ENCODE data around the gene STXBP5L. TPM values are rescaled to one million over a fixed set of nuclear protein-coding genes. Genes with fewer than 3 reads are reported as not detected.

The STXBP5L gene
- total RNA-seq, 1 donor from 2014 or later: not detected

DNA sequence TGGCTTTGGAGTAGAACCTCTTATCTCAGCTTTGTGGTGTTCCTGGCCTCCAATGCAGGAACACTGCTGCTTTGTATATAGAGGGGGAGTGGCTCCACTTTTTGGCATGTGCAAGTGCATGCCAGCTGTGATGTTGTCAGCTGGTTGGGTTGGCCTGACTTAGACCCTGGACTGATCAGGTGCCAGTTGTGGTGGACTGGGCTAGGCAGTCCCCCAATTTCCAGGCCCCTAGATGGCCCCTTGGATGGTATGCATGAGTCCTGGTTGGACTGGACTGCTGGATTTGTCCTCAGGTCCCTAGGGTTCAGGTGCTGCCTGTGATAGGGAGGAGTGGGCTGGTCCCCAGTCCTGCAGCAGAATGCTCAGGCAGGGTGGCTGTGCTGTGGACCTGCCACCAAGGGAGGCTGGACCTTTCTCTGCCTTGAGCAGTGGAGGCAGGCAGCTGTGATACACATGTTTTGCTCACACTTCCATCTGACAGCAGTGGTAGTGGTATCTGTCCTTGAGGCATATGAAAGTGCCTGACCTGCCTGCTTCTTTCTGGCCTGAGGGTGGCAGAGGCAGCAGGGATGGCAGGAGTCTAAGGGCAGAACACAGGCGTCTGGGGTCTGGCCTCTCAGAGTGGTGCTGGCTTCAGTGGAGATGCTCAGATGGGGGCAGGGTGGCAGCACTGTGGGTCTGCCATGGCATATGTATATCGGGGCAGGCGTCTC lies 74.8 kb downstream of the STXBP5L start:
- Histone ChIP-seq H3K27me3 (no peaks in the 10 kb centered on the region), H3K9me3 (no peaks in the 10 kb centered on the region), H3K4me3 (no peak overlapping the region), H3K36me3 (no peaks in the 10 kb centered on the region), H3K27ac (no peak overlapping the region), H3K4me1 (no peaks in the 10 kb centered on the region)
- peak; percentile 26 for ATAC-seq
- intact Hi-C loops (cut with DNase I): no loop called here
- DNase-seq: no peak
- TF ChIP-seq, protein P1, sequence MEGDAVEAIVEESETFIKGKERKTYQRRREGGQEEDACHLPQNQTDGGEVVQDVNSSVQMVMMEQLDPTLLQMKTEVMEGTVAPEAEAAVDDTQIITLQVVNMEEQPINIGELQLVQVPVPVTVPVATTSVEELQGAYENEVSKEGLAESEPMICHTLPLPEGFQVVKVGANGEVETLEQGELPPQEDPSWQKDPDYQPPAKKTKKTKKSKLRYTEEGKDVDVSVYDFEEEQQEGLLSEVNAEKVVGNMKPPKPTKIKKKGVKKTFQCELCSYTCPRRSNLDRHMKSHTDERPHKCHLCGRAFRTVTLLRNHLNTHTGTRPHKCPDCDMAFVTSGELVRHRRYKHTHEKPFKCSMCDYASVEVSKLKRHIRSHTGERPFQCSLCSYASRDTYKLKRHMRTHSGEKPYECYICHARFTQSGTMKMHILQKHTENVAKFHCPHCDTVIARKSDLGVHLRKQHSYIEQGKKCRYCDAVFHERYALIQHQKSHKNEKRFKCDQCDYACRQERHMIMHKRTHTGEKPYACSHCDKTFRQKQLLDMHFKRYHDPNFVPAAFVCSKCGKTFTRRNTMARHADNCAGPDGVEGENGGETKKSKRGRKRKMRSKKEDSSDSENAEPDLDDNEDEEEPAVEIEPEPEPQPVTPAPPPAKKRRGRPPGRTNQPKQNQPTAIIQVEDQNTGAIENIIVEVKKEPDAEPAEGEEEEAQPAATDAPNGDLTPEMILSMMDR (IDR thresholded peaks at IDR 0.05): no peak

DNA sequence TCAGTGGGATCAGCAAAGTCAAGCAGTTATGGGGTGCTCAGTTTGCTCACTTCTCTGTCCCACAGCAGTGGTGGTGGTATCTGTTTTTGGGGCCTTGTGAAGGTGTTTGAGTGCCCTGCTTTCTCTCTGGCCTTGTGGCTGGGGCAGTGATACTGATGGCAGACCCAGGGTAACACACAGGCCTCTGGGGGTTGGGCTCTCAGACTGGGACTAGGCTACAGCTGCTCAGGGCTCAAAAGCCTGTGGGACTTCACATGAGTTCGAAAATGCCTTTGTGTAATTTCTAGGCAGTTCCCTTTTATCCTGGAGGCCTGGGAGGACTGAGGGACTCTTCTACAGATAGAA lies 75.3 kb downstream of the STXBP5L start:
- no peaks in the 10 kb centered on the region for H3K9me3 ChIP-seq
- H3K27me3 ChIP-seq: no peaks in the 10 kb centered on the region
- DNase-seq: no peak
- no peaks in the 10 kb centered on the region for H3K4me1 ChIP-seq
- H3K27ac ChIP-seq: no peak overlapping the region
- TF ChIP-seq, protein P1 (IDR thresholded peaks at IDR 0.05): no peak
- H3K4me3 ChIP-seq: no peak overlapping the region
- H3K36me3 ChIP-seq: no peaks in the 10 kb centered on the region
- intact Hi-C loops (cut with DNase I): no loop called here
- ATAC-seq: peak; percentile 13

DNA sequence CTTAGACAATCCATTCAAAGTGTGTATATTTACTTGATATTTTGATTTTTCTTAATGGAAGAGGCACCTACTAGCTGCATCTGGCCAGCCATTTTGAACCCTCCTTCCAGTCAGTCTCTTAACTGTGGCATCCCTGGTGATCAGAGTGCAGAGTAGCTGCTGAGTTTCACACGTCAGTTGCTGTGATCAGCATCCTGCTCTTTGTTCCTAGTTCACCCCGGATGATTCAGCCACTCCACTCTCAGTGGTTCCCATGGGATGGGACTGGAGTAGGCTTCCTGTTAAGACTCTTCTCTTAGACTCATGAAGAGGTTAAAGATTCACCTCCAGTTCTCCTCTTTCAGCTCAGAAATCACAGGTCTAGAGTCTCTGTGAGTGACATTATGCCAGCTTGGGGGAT lies 75.8 kb downstream of the STXBP5L start:
- ATAC-seq (no peak), DNase-seq (no peak)
- Histone ChIP-seq H3K27me3 (no peaks in the 10 kb centered on the region), H3K4me1 (no peaks in the 10 kb centered on the region), H3K27ac (no peak overlapping the region), H3K36me3 (no peaks in the 10 kb centered on the region), H3K4me3 (no peak overlapping the region), H3K9me3 (no peaks in the 10 kb centered on the region)
- TF ChIP-seq, protein P1 (IDR thresholded peaks at IDR 0.05): no peak
- intact Hi-C loops (cut with DNase I): no loop called here

DNA sequence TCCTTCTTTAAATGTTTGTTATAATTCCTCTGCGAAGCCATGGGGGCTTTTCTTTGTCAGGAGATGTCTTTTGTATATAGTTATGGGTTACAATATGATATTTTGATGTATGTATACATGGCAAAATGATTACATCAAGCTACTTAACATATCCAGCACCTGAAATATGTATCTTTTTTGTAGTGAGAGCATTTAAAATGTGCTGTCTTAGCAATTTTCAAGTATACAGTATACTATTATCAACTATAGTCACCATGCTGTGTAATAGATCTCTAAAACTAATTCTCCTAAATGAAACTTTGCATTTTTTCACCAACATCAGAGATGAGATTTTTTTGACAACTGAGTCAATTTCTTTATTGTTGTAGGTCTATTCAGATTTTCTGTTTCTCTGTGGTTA lies 77.2 kb downstream of the STXBP5L start:
- Histone ChIP-seq H3K4me1 (no peaks in the 10 kb centered on the region), H3K36me3 (no peaks in the 10 kb centered on the region), H3K27ac (no peak overlapping the region), H3K4me3 (no peak overlapping the region), H3K9me3 (no peaks in the 10 kb centered on the region), H3K27me3 (no peaks in the 10 kb centered on the region)
- DNase-seq (no peak), ATAC-seq (no peak)
- intact Hi-C loops (cut with DNase I): no loop called here
- TF ChIP-seq, protein P1 (IDR thresholded peaks at IDR 0.05): no peak

DNA sequence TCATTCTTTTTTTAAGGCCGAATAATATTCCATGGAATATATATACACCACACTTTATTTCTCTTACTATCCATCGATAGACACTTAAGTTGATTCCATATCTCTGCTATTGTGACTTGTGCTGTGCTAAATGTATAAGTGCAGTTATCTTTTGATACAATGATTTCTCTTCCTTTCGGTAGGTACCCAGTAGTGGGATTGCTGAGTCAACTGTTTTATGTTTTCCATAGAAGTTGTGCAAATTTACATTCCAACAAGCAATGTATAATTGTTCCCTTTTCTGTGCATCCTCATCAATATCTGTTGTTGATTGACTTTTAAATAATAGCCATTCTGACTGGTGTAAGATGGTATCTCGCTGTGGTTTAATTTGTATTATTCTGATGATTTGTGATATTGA lies 81.0 kb downstream of the STXBP5L start:
- Histone ChIP-seq H3K4me3 (no peak overlapping the region), H3K27me3 (no peaks in the 10 kb centered on the region), H3K36me3 (no peaks in the 10 kb centered on the region), H3K9me3 (no peaks in the 10 kb centered on the region), H3K4me1 (no peaks in the 10 kb centered on the region), H3K27ac (no peak overlapping the region)
- intact Hi-C loops (cut with DNase I): no loop called here
- DNase-seq (no peak), ATAC-seq (no peak)
- TF ChIP-seq, protein P1 (IDR thresholded peaks at IDR 0.05): no peak

DNA sequence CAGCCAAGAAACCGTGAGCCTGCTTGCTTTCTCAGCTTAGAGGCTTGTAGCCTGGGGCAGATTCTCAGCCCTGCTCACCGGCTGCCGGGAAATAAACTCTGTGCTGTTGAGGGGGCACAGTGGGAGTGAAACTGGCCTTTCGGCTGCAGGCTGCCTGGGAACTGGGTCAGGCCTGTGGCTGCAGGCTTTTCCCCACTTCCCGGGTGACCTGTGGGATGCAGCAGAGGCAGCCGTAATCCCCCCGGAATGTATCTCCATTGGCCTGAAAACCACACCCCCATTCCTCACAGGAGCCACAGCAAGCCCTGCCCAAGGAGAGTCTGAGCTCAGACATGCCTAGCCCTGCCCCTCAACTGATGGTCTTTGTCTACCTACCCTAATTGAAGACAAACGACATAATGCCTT lies 110.9 kb downstream of the STXBP5L start:
- Histone ChIP-seq H3K27ac (no peak overlapping the region), H3K27me3 (no peaks in the 10 kb centered on the region), H3K4me1 (no peaks in the 10 kb centered on the region), H3K36me3 (no peaks in the 10 kb centered on the region), H3K9me3 (no peaks in the 10 kb centered on the region), H3K4me3 (no peak overlapping the region)
- intact Hi-C loops (cut with DNase I): no loop called here
- DNase-seq (peak; percentile 45), ATAC-seq (no peak)
- TF ChIP-seq, protein P1 (IDR thresholded peaks at IDR 0.05): no peak

Data from upper lobe of right lung (tissue), 1 donor.